Measurements from ENCODE around the gene KRTAP2-4.
"Not testable (repeated sequence)": the region's sequence is repeated elsewhere in the genome, so short reads cannot be mapped to it uniquely, and the experiment has no call there.

KRTAP2-4 gene

DNA sequence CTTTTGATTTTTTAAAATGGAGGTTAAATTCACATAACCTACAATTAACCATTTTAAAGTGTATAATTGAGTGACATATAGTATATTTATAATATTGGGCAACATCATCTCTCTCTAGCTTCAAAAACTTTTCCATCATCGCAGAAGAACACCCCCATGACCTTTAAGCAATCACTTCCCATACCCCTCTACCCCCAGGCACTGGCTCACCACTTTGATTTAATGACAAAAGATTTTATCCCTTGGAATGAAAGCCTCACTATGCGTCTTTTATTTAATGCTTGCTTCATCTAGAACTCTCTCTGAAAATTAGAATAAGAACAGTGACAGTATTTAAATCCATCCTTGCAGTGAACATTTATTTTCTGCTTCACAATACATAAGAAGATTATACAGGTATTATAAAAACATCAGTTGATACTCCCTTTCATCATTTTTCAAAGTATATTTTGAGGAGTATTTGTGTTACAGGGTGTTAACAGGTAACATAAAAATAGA lies 27.8 kb downstream of the KRTAP2-4 start:
- DNase-seq (ENCODE audit: low read depth in 1 of 2, low spot score in 1 of 2): no peak

DNA sequence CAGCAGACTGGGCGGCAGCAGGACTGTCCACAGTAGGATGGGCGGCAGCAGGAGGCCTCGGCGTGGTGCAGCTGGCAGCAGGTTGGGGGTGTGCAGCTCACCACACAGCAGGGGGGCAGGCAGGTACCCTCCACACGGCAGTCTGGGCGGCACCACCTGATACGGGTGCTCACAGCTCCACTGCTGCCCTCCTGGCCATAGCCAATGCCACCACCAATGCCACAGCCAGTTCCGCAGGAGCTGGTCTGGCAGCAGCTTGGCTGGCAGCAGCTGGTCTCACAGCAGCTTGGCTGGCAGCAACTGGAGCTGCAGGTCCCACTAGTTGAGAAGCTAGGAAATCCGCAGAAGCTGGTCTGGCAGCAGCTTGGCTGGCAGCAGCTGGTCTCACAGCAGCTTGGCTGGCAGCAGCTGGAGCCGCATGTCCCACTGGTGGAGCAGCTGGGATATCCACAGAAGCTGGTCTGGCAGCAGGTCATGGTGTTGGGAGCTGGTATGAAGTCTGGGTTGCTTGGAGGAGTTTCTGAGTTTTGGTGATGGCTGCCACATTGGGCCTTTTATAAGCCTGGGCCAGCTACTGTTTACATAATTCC lies 31.2 kb downstream of the KRTAP2-4 start, which contains the start of gene KRTAP1-3:
TSS of gene KRTAP1-3 (minus strand) at position 529 of the 590 bp plus-strand sequence. CDS start at position 476, 53 bp downstream.
- DNase-seq (ENCODE audit: low read depth in 1 of 2, low spot score in 1 of 2): not testable (repeated sequence)

DNA sequence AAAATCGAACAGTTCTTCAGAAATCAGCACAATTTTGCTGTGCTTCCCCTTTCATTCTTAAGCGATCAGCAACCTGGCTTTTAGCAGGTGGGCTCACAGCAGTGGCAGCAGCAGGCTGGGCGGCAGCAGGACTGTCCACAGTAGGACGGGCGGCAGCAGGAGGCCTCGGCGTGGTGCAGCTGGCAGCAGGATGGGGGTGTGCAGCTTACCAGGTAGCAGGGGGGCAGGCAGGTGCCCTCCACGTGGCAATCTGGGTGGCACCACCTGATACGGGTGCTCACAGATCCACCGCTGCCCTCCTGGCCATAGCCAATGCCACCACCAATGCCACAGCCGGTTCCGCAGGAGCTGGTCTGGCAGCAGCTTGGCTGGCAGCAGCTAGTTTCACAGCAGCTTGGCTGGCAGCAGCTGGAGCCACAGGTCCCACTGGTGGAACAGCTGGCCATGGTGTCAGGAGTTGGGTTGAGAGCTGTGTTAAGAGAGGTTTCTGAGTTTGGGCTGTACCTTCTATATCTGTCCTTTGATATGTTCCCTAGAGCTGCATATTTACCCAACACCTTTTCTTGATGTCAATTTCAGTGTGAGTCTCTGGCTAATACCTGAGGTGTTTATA lies 35.9 kb downstream of the KRTAP2-4 start, which contains the start of gene KRTAP1-4:
TSS of gene KRTAP1-4 (minus strand) at position 563 of the 613 bp plus-strand sequence. CDS start at position 446, 117 bp downstream.
- no peak for DNase-seq (ENCODE audit: low read depth in 1 of 2, low spot score in 1 of 2)

DNA sequence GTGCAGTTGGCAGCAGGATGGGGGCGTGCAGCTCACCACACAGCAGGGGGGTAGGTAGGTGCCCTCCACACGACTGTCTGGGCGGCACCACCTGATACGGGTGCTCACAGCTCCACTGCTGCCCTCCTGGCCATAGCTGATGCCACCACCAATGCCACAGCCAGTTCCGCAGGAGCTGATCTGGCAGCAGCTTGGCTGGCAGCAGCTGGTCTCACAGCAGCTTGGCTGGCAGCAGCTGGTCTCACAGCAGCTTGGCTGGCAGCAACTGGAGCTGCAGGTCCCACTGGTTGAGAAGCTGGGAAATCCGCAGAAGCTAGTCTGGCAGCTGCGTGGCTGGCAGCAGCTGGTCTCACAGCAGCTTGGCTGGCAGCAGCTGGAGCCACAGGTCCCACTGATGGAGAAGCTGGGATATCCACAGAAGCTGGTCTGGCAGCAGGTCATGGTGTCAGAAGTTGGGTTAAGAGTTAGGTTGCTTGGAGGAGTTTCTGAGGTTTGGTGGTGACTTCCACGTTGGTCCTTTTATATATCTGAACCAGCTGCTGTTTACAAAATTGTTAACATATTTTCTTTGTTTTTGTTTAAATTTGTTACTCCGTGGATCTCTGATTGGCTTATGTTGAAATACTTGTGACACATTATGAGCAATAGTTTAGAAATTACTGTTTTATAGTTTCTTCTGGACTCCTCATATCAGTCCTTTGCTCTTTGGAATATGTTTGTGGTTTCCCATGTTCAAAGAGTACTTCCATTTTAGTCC lies 38.8 kb downstream of the KRTAP2-4 start, which contains the start of gene KRTAP1-5:
TSS of gene KRTAP1-5 (minus strand) at position 494 of the 757 bp plus-strand sequence. CDS start at position 441, 53 bp downstream.
- DNase-seq (ENCODE audit: low read depth in 1 of 2, low spot score in 1 of 2): no peak

DNA sequence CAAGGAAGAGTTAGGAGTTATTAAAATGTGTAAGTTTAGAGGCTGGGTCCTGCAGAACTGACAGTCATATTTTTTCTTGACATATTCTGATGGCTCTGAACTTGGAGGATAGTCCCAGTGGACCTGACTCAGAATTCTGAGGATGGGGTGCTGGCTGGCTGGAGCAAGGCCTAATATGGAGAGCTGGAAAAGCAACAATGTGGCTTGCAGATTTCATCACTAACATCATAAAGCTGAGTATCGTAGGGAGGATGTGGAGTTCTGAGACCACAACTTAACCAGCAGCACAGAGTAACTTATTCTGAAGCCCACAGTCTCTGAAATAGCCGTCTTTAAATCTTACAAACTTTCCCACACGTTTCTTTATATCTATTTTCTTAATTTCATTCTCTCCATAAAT lies 41.0 kb downstream of the KRTAP2-4 start:
- no peak for DNase-seq (ENCODE audit: low read depth in 1 of 2, low spot score in 1 of 2)

DNA sequence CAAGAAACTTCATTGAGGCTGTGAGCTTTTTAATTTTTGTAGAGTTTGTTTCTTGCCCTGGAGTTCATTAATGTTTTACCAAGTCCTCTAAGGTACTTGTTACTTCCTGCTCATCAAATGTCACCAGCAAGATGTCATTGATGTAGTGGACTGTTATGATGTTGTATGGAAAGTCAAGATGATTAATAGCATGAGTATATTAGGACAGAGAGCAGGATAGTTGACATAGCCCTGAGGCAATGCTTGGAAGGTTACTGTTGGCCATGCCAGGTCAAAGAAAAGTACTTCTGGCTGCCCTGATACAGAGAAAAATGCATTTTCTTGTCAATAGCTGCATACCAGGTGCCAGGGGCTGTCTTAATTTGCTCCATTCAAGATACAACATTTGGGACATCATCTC lies 45.3 kb downstream of the KRTAP2-4 start:
- no peak for DNase-seq (ENCODE audit: low read depth in 1 of 2, low spot score in 1 of 2)

- no peak for DNase-seq (ENCODE audit: low read depth in 1 of 2, low spot score in 1 of 2)
These were observed 46.3 kb downstream of the KRTAP2-4 start for GRCh38 chr17:41019415-41019814.

- DNase-seq (ENCODE audit: low read depth in 1 of 2, low spot score in 1 of 2): no peak
These were observed 47.1 kb downstream of the KRTAP2-4 start for GRCh38 chr17:41018541-41018940.

DNA sequence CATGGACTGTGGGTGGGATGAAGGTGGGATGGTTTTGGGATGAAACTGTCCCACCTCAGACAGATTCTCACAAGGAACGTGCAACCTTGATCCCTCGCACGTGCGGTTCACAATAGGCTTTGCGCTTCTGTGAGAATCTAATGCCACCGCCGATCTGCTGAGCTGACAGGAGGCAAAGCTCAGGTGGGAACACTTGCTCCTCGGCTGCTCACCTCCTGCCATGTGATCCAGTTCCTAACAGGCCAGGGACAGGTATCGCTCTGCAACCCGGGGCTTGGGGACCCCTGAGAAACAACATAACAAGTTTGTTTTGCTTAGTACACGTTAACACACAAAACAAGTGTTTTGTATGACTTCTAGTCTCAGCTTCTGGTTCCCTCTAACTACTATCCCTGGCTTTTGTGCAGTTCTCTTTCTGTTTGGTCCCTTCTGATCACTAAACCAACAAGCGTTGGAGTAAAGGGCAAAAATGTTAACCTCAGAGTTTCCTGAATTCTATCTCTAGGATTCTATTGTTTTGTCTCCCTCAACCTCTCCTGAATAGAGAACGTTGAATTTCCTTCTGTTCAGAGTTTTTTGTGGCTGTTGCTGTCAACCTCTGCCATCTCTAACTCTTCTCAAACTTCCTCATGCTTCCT lies 49.0 kb downstream of the KRTAP2-4 start:
- no peak for DNase-seq (ENCODE audit: low read depth in 1 of 2, low spot score in 1 of 2)

DNA sequence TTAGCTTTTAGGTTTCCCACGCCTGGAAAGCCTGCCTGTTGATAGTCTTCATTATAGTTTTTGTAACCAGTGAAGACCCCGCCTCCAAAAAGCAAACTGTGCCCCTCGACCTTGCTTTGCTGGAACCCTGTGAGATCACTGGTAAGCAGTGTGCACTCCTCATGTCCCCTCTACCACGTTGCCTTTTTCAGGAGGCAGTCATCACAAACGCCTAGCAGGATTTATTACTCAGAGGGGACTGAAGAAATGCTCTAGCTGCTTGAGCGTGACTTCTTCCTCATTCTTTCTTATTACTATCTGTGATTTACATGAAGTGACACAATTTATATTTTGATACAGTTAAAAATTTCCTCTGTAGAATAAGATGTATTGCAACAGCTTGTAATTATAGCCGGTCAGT lies 50.2 kb downstream of the KRTAP2-4 start:
- DNase-seq (ENCODE audit: low read depth in 1 of 2, low spot score in 1 of 2): no peak
